Stimulated activated CD8-positive, alpha-beta memory T cell treated with anti-CD3 and anti-CD28 coated beads, Interleukin-7, amount 100 ng/mL, for 1 hour (primary cell): ENCODE measurements around the gene RDX.

ENCODE experiments used
- DNase-seq, 2 donors: peaks; one replicate each; pipeline ENCODE4 v3.0.0-alpha.2; 2020; ENCODE audit warnings: low read depth in 2 of 2

RDX gene

DNA sequence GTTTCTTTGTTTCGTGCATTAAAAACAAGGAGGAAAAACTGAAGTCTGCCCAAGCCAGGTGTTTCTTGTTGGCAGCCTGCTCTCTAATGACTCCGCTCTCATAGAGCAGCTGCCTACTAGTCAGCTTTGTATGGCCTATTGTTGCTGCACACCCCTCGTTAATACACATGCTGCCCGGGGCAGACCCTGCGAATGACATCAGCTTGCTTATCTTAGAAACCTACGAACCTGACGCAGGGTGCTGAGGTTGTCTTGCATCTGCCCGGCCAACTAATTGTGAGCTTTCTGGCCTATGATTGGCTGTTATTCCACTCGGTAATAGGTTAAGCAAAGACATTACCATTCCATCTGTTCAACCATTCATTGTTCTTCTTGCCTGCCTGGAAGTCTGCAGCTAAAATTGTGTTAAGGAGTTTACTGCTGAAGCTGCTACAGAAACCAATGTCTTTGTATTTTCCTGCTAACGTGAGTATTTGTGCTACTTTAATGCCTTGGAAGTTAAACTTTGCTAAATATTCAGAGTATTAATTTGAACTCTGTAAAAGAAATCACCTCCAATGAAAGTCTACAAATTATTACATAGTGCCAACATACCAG is 165.7 kb downstream of the RDX start:
- no peak for DNase-seq

DNA sequence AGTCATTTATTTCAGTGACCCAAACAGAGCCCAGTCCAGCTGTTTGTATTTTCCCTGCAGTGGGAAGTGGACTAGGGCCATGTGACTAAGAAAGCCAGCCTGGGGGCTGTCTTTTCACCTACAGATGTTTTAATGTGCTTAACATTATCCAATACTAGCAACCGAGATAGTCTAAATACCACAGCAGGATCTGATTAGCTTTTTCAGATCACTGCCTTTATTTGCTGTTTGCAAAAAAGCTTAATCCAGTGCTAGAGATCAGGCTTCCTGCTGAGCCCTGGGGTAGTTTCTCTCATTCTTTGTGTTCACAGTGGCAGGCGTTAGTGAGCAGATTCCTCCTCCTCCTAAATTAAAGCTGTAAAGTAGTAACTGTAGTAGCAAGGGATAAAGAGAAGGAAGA is 168.3 kb downstream of the RDX start:
- DNase-seq, result no peak

DNA sequence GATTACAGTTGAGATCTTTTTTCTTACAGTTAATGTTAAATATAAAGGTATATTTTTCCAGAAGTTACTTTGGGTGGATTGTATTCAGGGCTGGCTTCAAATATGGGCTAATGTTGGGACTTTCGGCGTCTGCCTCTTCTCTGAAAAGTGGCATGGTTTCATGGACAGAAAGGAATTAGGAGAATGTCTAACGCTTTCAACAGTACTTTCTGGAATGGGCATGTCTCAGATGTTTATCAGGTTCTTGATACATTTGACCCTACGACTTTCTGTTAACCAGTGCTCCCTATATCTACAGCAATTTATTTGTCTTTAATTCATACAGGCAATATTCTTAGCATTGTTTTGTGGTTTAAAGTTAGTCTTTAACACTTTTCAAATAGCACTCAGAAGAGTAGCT is 169.5 kb downstream of the RDX start:
- no peak for DNase-seq

DNA sequence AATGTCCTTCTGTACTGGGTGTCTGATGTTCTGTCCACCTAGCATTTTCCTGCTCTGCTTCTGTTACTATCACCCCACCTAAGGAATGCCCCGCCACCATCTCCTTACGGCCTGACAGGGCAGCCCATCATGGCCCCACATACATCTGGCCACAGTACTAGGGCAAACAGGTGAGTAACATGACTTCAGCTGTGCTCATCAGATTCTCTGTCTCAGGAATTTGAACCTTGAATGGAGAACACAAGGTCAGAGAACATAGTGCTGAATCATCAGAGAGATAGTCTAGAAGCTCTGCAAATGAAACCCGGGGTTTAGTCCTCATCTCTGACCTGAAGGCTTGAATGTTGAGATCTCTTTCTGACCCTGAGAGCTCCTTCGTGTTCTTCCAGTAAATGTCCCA is 170.8 kb downstream of the RDX start:
- no peak for DNase-seq
